Measurements from ENCODE around the gene RPL18A. TPM values are rescaled to one million over a fixed set of nuclear protein-coding genes. Genes with fewer than 3 reads are reported as not detected.
A peak's percentile ranks its signal among the peaks of the same experiment; 100 is the strongest.

The RPL18A gene
- total RNA-seq, 1 experiment from 2014 or later = 2,038 TPM

- 0 out of 2 replicates have a peak, but pooled peaks cover 3% of the 10 kb centered on the region for H3K79me2 ChIP-seq (ENCODE audit: low read depth)
- peak; percentile 72 to 82 for DNase-seq
- H3K4me3 ChIP-seq = peak overlapping the region; percentile 67
- H3K27me3 ChIP-seq (ENCODE audit: insufficient read depth, low read depth) = no peaks in the 10 kb centered on the region
- TSS peak; percentile 30 for BruUV-seq (replicated peaks)
- intact Hi-C loops (cut with micrococcal nuclease; ENCODE audit: unreplicated experiment) = loop anchor here (1.0 to 2.0 kb wide), 2 partner anchors 12 to 33 kb away; no protein-coding TSS in a partner anchor
- H3F3A ChIP-seq (ENCODE audit: insufficient read depth, low read depth) = peaks cover 20% of the 10 kb centered on the region
- POLR2A ChIA-PET (ENCODE audit: unreplicated experiment) = interaction anchor here (0.5 to 1.0 kb wide), 4 partner anchors 12 to 358 kb away, joined by 3 to 19 read pairs (median 6); partner anchors contain the start of gene B3GNT3
- peak overlapping the region; percentile 86 for H3K4me2 ChIP-seq
- H3K27ac ChIP-seq = peak overlapping the region; percentile 62
- peak overlapping the region; percentile 81 for H2AFZ ChIP-seq
- CTCF ChIA-PET = interaction anchor here (1.3 kb wide), 1 partner anchor 12 kb away, joined by 3 read pairs; no protein-coding TSS in a partner anchor
- H4K20me1 ChIP-seq (ENCODE audit: insufficient read depth) = no peaks in the 10 kb centered on the region
- no peaks in the 10 kb centered on the region for H3K9me2 ChIP-seq (ENCODE audit: insufficient read depth)
- H3K36me3 ChIP-seq (ENCODE audit: low read depth) = no peaks in the 10 kb centered on the region
- TF ChIP-seq EZH2 (IDR thresholded peaks at IDR 0.05; ENCODE audit: low read depth) (no peak), CTCF (conservative IDR thresholded peaks at IDR 0.05) (peak; percentile 35; the same call in 1 of the 2 replicates)
- H3K9me3 ChIP-seq (ENCODE audit: insufficient read depth, low read depth) = no peaks in the 10 kb centered on the region
- H3K4me1 ChIP-seq (replicated peaks; ENCODE audit: insufficient read depth) = peaks cover 8% of the 10 kb centered on the region
These were observed 29.7 kb upstream of the RPL18A start for GRCh38 chr19:17829855-17830566.

- POLR2A ChIA-PET (ENCODE audit: unreplicated experiment) = interaction anchor here (0.5 to 1.0 kb wide), 10 partner anchors 11 to 1261 kb away, joined by 3 to 19 read pairs (median 6); partner anchors contain the start of gene B3GNT3
- H3K27me3 ChIP-seq (ENCODE audit: insufficient read depth, low read depth) = no peaks in the 10 kb centered on the region
- intact Hi-C loops (cut with micrococcal nuclease; ENCODE audit: unreplicated experiment) = loop anchor here (1.0 to 2.0 kb wide), 2 partner anchors 12 to 34 kb away; no protein-coding TSS in a partner anchor
- CTCF ChIA-PET = interaction anchor here (0.5 to 1.3 kb wide), 5 partner anchors 11 to 45 kb away, joined by 3 to 8 read pairs (median 3); partner anchors contain the start of gene B3GNT3
- peaks cover 20% of the 10 kb centered on the region for H3F3A ChIP-seq (ENCODE audit: insufficient read depth, low read depth)
- H3K79me2 ChIP-seq (ENCODE audit: low read depth) = 0 out of 2 replicates have a peak, but pooled peaks cover 3% of the 10 kb centered on the region
- TF ChIP-seq EZH2 (IDR thresholded peaks at IDR 0.05; ENCODE audit: low read depth) (no peak), CTCF (conservative IDR thresholded peaks at IDR 0.05) (no peak)
- H3K4me3 ChIP-seq = peak overlapping the region; percentile 67
- no peaks in the 10 kb centered on the region for H3K9me3 ChIP-seq (ENCODE audit: insufficient read depth, low read depth)
- peak; percentile 88 to 94 for DNase-seq
- no TSS peak for BruUV-seq (replicated peaks)
- peak overlapping the region; percentile 87 for H3K4me2 ChIP-seq
- peak overlapping the region; percentile 86 for H2AFZ ChIP-seq
- no peaks in the 10 kb centered on the region for H3K36me3 ChIP-seq (ENCODE audit: low read depth)
- peak overlapping the region; percentile 62 for H3K27ac ChIP-seq
- no peaks in the 10 kb centered on the region for H3K9me2 ChIP-seq (ENCODE audit: insufficient read depth)
- no peaks in the 10 kb centered on the region for H4K20me1 ChIP-seq (ENCODE audit: insufficient read depth)
- peaks cover 8% of the 10 kb centered on the region for H3K4me1 ChIP-seq (replicated peaks; ENCODE audit: insufficient read depth)
These were observed 28.9 kb upstream of the RPL18A start for GRCh38 chr19:17830567-17831418.

- intact Hi-C loops (cut with micrococcal nuclease; ENCODE audit: unreplicated experiment) = loop anchor here (2.0 kb wide), 1 partner anchor 35 kb away; no protein-coding TSS in a partner anchor
- TF ChIP-seq CTCF (conservative IDR thresholded peaks at IDR 0.05) = no peak
- no peak for TF ChIP-seq EZH2 (IDR thresholded peaks at IDR 0.05; ENCODE audit: low read depth)
- H3K36me3 ChIP-seq (ENCODE audit: low read depth) = no peaks in the 10 kb centered on the region
- peak overlapping the region; percentile 61 for H3K4me3 ChIP-seq
- no peak overlapping the region for H3K27ac ChIP-seq
- H3F3A ChIP-seq (ENCODE audit: insufficient read depth, low read depth) = peaks cover 20% of the 10 kb centered on the region
- no peaks in the 10 kb centered on the region for H4K20me1 ChIP-seq (ENCODE audit: insufficient read depth)
- H2AFZ ChIP-seq = peak overlapping the region; percentile 86
- no peaks in the 10 kb centered on the region for H3K9me2 ChIP-seq (ENCODE audit: insufficient read depth)
- H3K4me1 ChIP-seq (replicated peaks; ENCODE audit: insufficient read depth) = peaks cover 8% of the 10 kb centered on the region
- DNase-seq = peak in 1 of 2 experiments; percentile 19
- ChIA-PET POLR2A (ENCODE audit: unreplicated experiment) (interaction anchor here (0.6 to 1.0 kb wide), 3 partner anchors 37 to 377 kb away, joined by 6 to 19 read pairs (median 8); partner anchors contain the start of gene B3GNT3), CTCF (interaction anchor here (0.7 to 0.8 kb wide), 2 partner anchors 36 to 46 kb away, joined by 3 to 4 read pairs; partner anchors contain the start of gene B3GNT3)
- no peaks in the 10 kb centered on the region for H3K27me3 ChIP-seq (ENCODE audit: insufficient read depth, low read depth)
- BruUV-seq (replicated peaks) = TSS peak; percentile 65
- no peaks in the 10 kb centered on the region for H3K9me3 ChIP-seq (ENCODE audit: insufficient read depth, low read depth)
- H3K79me2 ChIP-seq (ENCODE audit: low read depth) = 0 out of 2 replicates have a peak, but pooled peaks cover 3% of the 10 kb centered on the region
- H3K4me2 ChIP-seq = peak overlapping the region; percentile 87
These were observed 28.3 kb upstream of the RPL18A start for GRCh38 chr19:17831419-17831888.
